HepG2 (cell line): Measurements from ENCODE around the gene ASXL1. TPM values are rescaled to one million over a fixed set of nuclear protein-coding genes. Genes with fewer than 3 reads are reported as not detected.

Source experiments
- BRD4 ChIP-seq: sonication (generic); formaldehyde crosslinking; IDR thresholded peaks from 2 replicates; pipeline ENCODE4 v1.4.0; 2020; ENCODE audit warnings: missing genetic modification reagents
- CHD2 ChIP-seq: IDR thresholded peaks from 2 replicates; pipeline ENCODE4 v1.6.1; 2011; ENCODE audit warnings: low read depth, low read length, improper control_type of control experiment
- CHD4 ChIP-seq: fragments of 200-600 bp; sonication (generic); IDR thresholded peaks from 2 replicates; pipeline ENCODE4 v1.7.0; 2017; ENCODE audit warnings: mild to moderate bottlenecking, low read length, borderline replicate concordance
- KMT2A ChIP-seq: sonication (generic); formaldehyde crosslinking; IDR thresholded peaks from 2 replicates; pipeline ENCODE4 v1.4.0; 2020; ENCODE audit warnings: missing genetic modification reagents
- MAFF ChIP-seq: IDR thresholded peaks from 2 replicates; pipeline ENCODE4 v1.6.1; 2011; ENCODE audit warnings: low read depth, low read length, improper control_type of control experiment
- NCOA5 ChIP-seq: sonication (generic); formaldehyde crosslinking; IDR thresholded peaks from 2 replicates; pipeline ENCODE4 v1.4.0; 2020; ENCODE audit warnings: missing genetic modification reagents
- NPAS2 ChIP-seq: sonication (generic); formaldehyde crosslinking; IDR thresholded peaks from 2 replicates; pipeline ENCODE4 v1.8.0; 2022; ENCODE audit warnings: mild to moderate bottlenecking, missing genetic modification reagents, borderline replicate concordance
- RBM22 ChIP-seq: fragments of 200-400 bp; formaldehyde crosslinking; optimal IDR thresholded peaks from 2 replicates; pipeline ENCODE3; 2017; ENCODE audit warnings: mild to moderate bottlenecking, low read length, moderate library complexity
- SMC3 ChIP-seq: IDR thresholded peaks from 2 replicates; pipeline ENCODE4 v1.6.1; 2011; ENCODE audit warnings: low read length, improper control_type of control experiment
- TEAD2 ChIP-seq: sonication (generic); formaldehyde crosslinking; IDR thresholded peaks from 2 replicates; pipeline ENCODE4 v1.9.0; 2021; ENCODE audit warnings: missing genetic modification reagents
- TEF ChIP-seq: sonication (generic); formaldehyde crosslinking; IDR thresholded peaks from 2 replicates; pipeline ENCODE4 v1.5.0; 2020; ENCODE audit warnings: missing genetic modification reagents
- ZBTB10 ChIP-seq: sonication (generic); formaldehyde crosslinking; IDR thresholded peaks from 2 replicates; pipeline ENCODE4 v1.4.0; 2020; ENCODE audit warnings: missing genetic modification reagents, borderline replicate concordance
- ZBTB46 ChIP-seq: sonication (generic); formaldehyde crosslinking; IDR thresholded peaks from 2 replicates; pipeline ENCODE4 v1.4.0; 2020; ENCODE audit warnings: mild to moderate bottlenecking, missing genetic modification reagents, borderline replicate concordance
- ZNF547 ChIP-seq: sonication (generic); formaldehyde crosslinking; IDR thresholded peaks from 2 replicates; pipeline ENCODE4 v1.5.1; 2020; ENCODE audit warnings: mild to moderate bottlenecking, missing genetic modification reagents
- ZNF569 ChIP-seq: sonication (generic); formaldehyde crosslinking; IDR thresholded peaks from 2 replicates; pipeline ENCODE4 v1.5.0; 2020; ENCODE audit warnings: mild to moderate bottlenecking, missing genetic modification reagents, moderate library complexity, borderline replicate concordance
- ZNF616 ChIP-seq: sonication (generic); formaldehyde crosslinking; IDR thresholded peaks from 2 replicates; pipeline ENCODE4 v1.5.0; 2020; ENCODE audit warnings: low read depth, mild to moderate bottlenecking, missing genetic modification reagents
- ZNF646 ChIP-seq: sonication (generic); formaldehyde crosslinking; IDR thresholded peaks from 2 replicates; pipeline ENCODE4 v1.9.0; 2021; ENCODE audit warnings: mild to moderate bottlenecking, missing genetic modification reagents
- ZSCAN9 ChIP-seq: IDR thresholded peaks from 2 replicates; pipeline ENCODE4 v1.6.1; 2016; ENCODE audit warnings: borderline replicate concordance
- polyA plus RNA-seq, 8 experiments: library from polyadenylated mRNA; depleted of rRNA in 3 of 8; stranded (reverse) in 7 of 8; unstranded in 1 of 8; fragments of >200 nt; fragmentation: Illumina TruSeq in 4 of 8; extraction: Trizol in 4 of 8; gene quantifications; 2 replicates each; pipeline versions ENCODE4 v1.2.1 to v1.2.3, GENCODE V29; 2011 to 2016; ENCODE audit warnings: low read depth in 4 of 8, missing spikeins in 1 of 8, mixed read lengths in 1 of 8; ENCODE audit not compliant: insufficient read depth in 1 of 8
- total RNA-seq, 5 experiments: library from RNA; depleted of rRNA; stranded (reverse); fragments of >200 nt; fragmentation: Illumina TruSeq; extraction: Trizol; gene quantifications; 2 replicates each; pipeline ENCODE4 v1.2.3, GENCODE V29; 2016; ENCODE audit warnings: low read depth in 1 of 5

Gene ASXL1
- total and polyA plus RNA-seq, 2 of the 13 experiments (the other 11 are each of a cell fraction or from before 2014, with no cell fraction given): 62.1 to 74.8 TPM

- TF ChIP-seq TEAD2 (CRISPR knock-in tag) (no peak), KMT2A (CRISPR knock-in tag) (peak; percentile 58; the same call in 1 of the 2 replicates), NPAS2 (no peak), ZSCAN9 (no peak), TEF (0 out of 2 replicates have a peak, but pooled peaks have one; percentile 41), NCOA5 (CRISPR knock-in tag) (no peak), ZNF547 (CRISPR knock-in tag) (no peak; the same call in 1 of the 2 replicates), ZNF616 (no peak), BRD4 (CRISPR knock-in tag) (peak; percentile 61; the same call in 1 of the 2 replicates), ZBTB46 (CRISPR knock-in tag) (no peak), ZNF569 (CRISPR knock-in tag) (no peak), ZBTB10 (CRISPR knock-in tag) (peak; percentile 87; the same call in 1 of the 2 replicates), MAFF (no peak), CHD2 (no peak), SMC3 (no peak), ZNF646 (CRISPR knock-in tag) (peak; percentile 42; the same call in 1 of the 2 replicates), RBM22 (peak; percentile 33), CHD4 (no peak)
Observed at GRCh38 chr20:32483351-32484224, 125.5 kb downstream of the ASXL1 start (continued).
